MCF 10A (cell line): Measurements from ENCODE around the gene MTF1. TPM values are rescaled to one million over a fixed set of nuclear protein-coding genes. Genes with fewer than 3 reads are reported as not detected.

Experiments
- BruUV-seq: library from RNA; stranded (reverse); fragments of 400-500 nt; replicated peaks from 2 replicates; lab custom pipeline; 2021; lab: Mats Ljungman, UMichigan
- CTCF ChIA-PET: fragments of 300-600 bp; sonication (Branson Sonifier 250); formaldehyde crosslinking; extraction: SDS; loops from one replicate; lab custom pipeline; 2021; ENCODE audit warnings: antibody characterized with exemption, inconsistent platforms; lab: Yijun Ruan, JAX
- POLR2A ChIA-PET: fragments of 300-600, 350-650 bp; sonication (Branson Sonifier 250); formaldehyde crosslinking; extraction: SDS; loops from one replicate; lab custom pipeline; 2020; ENCODE audit warnings: antibody characterized with exemption, inconsistent platforms; lab: Yijun Ruan, JAX
- DNase-seq: peaks from one replicate; pipeline ENCODE4 v3.0.0-alpha.2; 2018; ENCODE audit not compliant: unreplicated experiment
- H3K27ac Mint-ChIP-seq: one replicate; pipeline ENCODE4 v1.8.0; 2022; ENCODE audit warnings: mild to moderate bottlenecking, low read depth, mixed read lengths; ENCODE audit not compliant: unreplicated experiment
- H3K27me3 Mint-ChIP-seq: one replicate; pipeline ENCODE4 v1.8.0; 2022; ENCODE audit warnings: mixed read lengths; ENCODE audit not compliant: insufficient read depth, unreplicated experiment
- H3K36me3 Mint-ChIP-seq: one replicate; pipeline ENCODE4 v1.8.0; 2022; ENCODE audit warnings: mild to moderate bottlenecking, moderate library complexity, mixed read lengths; ENCODE audit not compliant: insufficient read depth, unreplicated experiment
- H3K4me1 Mint-ChIP-seq: one replicate; pipeline ENCODE4 v1.8.0; 2022; ENCODE audit warnings: mixed read lengths; ENCODE audit not compliant: insufficient read depth, unreplicated experiment
- H3K4me3 Mint-ChIP-seq: one replicate; pipeline ENCODE4 v1.8.0; 2022; ENCODE audit warnings: mild to moderate bottlenecking, moderate library complexity, mixed read lengths; ENCODE audit not compliant: unreplicated experiment
- H3K9me3 Mint-ChIP-seq: one replicate; pipeline ENCODE4 v1.8.0; 2022; ENCODE audit warnings: mixed read lengths; ENCODE audit not compliant: unreplicated experiment
- CTCF ChIP-seq: fragments of 200-600 bp; IDR thresholded peaks from one replicate; pipeline ENCODE4 v1.8.0; 2022; ENCODE audit warnings: antibody characterized with exemption, mild to moderate bottlenecking; ENCODE audit not compliant: unreplicated experiment
- intact Hi-C: fragments of 100-400 bp; cut with micrococcal nuclease; formaldehyde crosslinking; loops from 2 replicates; pipeline ENCODE4 v1.14.1; 2022
- total RNA-seq: library from RNA; stranded (reverse); gene quantifications from 2 replicates; pipeline ENCODE4 v1.2.3, GENCODE V29; 2022

The MTF1 gene
- total RNA-seq, 1 experiment from 2014 or later, result 34.7 TPM

- ChIA-PET POLR2A (interaction anchor here (0.6 to 4.3 kb wide), 25 partner anchors 10 to 1066 kb away, joined by 3 to 99 read pairs (median 4); partner anchors contain the start of genes CDCA8, MEAF6, MTF1 and MYCBP), CTCF (interaction anchor here (0.6 to 4.7 kb wide), 8 partner anchors 8 to 125 kb away, joined by 3 to 29 read pairs (median 4); partner anchors contain the start of gene MTF1)
- peak overlapping the region; percentile 89 for H3K4me3 Mint-ChIP-seq
- TSS peak; percentile 29 for BruUV-seq
- TF ChIP-seq CTCF, result no peak
- no peaks in the 10 kb centered on the region for H3K27me3 Mint-ChIP-seq
- H3K9me3 Mint-ChIP-seq, result no peaks in the 10 kb centered on the region
- intact Hi-C loops, result loop anchor here (2.0 to 10.0 kb wide), 2 partner anchors 114 to 332 kb away; partner anchors contain the start of genes CDCA8 and ZC3H12A
- peaks cover 90% of the 10 kb centered on the region for H3K36me3 Mint-ChIP-seq
- H3K4me1 Mint-ChIP-seq, result peaks cover 10% of the 10 kb centered on the region
- no peak for DNase-seq
- H3K27ac Mint-ChIP-seq, result peak overlapping the region; percentile 96
Observed at GRCh38 chr1:37807220-37807554, 52.2 kb downstream of the MTF1 start.

GRCh38 chr1:37802439-37802838 lies 57.0 kb downstream of the MTF1 start:
- Mint-ChIP-seq H3K4me1 (no peaks in the 10 kb centered on the region), H3K27me3 (no peaks in the 10 kb centered on the region), H3K4me3 (no peak overlapping the region), H3K36me3 (peaks cover 87% of the 10 kb centered on the region), H3K9me3 (no peaks in the 10 kb centered on the region), H3K27ac (no peak overlapping the region)
- ChIA-PET CTCF (interaction anchor here (0.6 to 0.7 kb wide), 2 partner anchors 25 to 199 kb away, joined by 3 read pairs; no protein-coding TSS in a partner anchor), POLR2A (no interaction called here)
- intact Hi-C loops, result loop anchor here (10.0 kb wide), 1 partner anchor 328 kb away; the partner anchor contains the start of gene ZC3H12A
- TF ChIP-seq CTCF, result no peak
- BruUV-seq, result no TSS peak
- DNase-seq, result no peak

- ChIA-PET CTCF (interaction anchor here (0.6 to 1.2 kb wide), 3 partner anchors 62 to 484 kb away, joined by 3 to 4 read pairs (median 4); no protein-coding TSS in a partner anchor), POLR2A (interaction anchor here (2.6 kb wide), 1 partner anchor 9 kb away, joined by 8 read pairs; the partner anchor contains the start of gene C1orf122)
Observed at GRCh38 chr1:37797750-37798345, 61.5 kb downstream of the MTF1 start.

More at GRCh38 chr1:37797750-37798345, 61.5 kb downstream of the MTF1 start:
- peak; percentile 30 for DNase-seq
- no peaks in the 10 kb centered on the region for H3K9me3 Mint-ChIP-seq
- H3K4me1 Mint-ChIP-seq, result peaks cover 16% of the 10 kb centered on the region
- H3K4me3 Mint-ChIP-seq, result no peak overlapping the region
- no TSS peak for BruUV-seq
- peaks cover 62% of the 10 kb centered on the region for H3K36me3 Mint-ChIP-seq
- intact Hi-C loops, result no loop called here
- H3K27ac Mint-ChIP-seq, result no peak overlapping the region
- TF ChIP-seq CTCF, result no peak
- H3K27me3 Mint-ChIP-seq, result no peaks in the 10 kb centered on the region
